ENCODE results near the gene RRP7A.
"Not testable (repeated sequence)": the region's sequence is repeated elsewhere in the genome, so short reads cannot be mapped to it uniquely, and the experiment has no call there.

The RRP7A gene

DNA sequence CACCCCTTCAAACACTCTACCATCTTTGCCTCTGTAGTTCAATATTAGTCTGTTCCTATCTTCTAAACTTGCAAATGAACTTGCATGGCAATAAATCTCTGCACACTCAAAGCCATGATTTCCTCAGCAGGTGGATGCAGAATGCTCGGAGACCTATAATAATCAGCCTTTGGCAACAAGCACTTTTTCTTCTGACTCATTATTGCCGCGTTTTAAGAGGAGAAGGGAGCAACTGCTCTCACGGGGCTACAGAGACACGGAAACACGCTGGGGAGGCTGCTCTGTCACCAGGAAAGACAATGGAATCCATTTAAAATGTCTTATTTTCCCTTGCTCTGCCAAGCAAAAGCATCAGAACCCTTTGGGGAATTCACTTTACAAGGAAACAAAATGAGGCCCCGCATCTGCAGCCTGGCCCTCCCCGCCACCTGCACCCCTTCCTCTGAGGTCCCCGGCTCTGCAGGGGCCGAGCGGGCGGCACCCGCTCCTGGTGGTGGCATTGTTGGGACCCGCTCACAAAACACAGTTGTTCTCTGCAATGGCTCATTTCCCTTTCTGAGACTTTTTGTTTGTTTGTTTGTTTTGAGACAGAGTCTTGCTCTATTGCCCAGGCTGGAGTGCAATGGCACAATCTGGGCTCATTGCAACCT is 15.6 kb upstream of the RRP7A start:
- DNase-seq, result not testable (repeated sequence)

GRCh38 chr22:42533638-42533977 is 14.0 kb upstream of the RRP7A start:
- no peak for DNase-seq

GRCh38 chr22:42531401-42532084 is 11.9 kb upstream of the RRP7A start:
- DNase-seq, result not testable (repeated sequence)

DNA sequence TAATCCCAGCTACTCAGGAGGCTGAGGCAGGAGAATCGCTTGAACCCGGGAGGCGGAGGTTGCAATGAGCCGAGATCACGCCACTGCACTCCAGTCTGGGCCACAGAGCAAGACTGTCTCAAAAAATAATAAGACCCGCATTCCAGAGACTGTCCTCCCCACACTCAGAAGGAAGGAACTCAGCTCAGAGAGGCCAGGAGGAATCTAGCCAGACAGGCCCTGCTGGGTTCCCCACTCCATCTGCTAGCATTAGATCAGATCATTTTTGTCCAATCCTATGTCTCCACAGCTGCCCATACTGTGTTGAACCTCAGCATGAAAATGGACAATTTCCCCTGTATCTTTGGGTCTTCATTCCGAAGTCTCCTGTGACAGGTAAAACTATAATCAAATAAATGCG is 9.8 kb upstream of the RRP7A start:
- not testable (repeated sequence) for DNase-seq

DNA sequence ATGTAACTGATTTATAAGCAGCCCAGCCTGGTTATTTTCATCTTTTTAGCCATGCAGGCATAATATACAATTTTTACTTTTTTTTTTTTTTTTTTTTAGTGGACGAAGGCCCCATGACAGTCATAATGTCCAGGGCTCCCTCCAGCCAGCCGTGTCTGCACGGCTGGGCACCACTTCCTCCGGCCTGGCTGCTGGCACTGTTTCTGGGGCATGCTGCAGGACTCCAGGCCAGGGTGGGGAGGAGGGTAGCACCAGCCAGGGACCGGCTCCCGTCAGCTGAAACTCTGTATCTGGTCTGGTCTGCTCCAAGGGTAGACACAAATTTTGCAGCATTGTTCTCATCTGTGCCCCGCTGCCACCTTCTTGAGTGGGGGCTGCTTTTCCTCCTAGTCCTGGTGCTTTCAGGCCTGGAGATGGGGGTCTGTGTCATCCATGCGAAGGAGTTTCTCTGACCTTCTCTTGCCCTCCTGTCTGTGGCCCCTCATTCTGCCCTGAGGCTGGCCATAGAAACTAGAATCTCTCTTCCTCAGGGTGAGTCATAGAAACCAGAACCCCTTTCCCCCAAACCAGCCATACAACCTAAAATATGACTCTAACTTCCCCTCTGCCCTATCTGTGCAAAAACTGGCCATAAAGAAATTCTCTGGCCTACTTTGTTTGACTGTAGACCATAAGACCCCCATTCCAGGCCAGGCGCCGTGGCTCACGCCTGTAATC is 9.2 kb upstream of the RRP7A start:
- DNase-seq, result no peak

DNA sequence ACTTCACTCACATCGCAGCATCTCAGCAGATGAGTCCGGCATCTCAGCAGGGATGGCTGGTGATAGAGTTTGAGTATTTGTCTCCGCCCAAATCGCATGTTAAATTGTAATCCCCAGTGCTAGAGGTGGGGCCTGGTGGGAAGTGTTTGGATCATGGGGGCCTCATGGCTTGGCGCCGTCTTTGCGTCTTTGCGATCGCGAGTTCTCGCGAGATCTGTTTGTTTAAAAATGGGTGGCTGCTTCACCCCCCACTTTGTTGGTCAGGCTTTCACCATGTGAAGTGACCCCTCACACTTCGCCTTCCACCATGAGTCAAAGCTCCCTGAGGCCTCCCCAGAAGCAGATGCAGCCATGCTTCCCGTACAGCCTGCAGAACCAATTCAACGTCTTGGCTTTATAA is 3.0 kb upstream of the RRP7A start:
- no peak for DNase-seq

DNA sequence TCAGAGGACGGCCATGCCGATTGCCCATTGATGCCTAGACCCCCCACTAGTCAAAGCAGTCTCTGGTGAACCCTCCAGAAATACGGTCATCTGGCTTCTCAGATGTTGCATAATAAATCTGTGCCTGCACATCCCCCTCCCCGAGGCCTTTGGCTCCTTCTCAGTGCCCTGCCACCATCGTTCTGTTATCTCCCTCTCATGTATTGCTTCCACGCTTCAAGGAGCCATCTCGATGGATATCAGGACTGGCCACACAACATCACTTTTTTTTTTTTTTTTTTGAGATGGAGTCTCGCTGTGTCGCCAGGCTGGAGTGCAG is 1.6 kb upstream of the RRP7A start:
- no peak for DNase-seq

DNA sequence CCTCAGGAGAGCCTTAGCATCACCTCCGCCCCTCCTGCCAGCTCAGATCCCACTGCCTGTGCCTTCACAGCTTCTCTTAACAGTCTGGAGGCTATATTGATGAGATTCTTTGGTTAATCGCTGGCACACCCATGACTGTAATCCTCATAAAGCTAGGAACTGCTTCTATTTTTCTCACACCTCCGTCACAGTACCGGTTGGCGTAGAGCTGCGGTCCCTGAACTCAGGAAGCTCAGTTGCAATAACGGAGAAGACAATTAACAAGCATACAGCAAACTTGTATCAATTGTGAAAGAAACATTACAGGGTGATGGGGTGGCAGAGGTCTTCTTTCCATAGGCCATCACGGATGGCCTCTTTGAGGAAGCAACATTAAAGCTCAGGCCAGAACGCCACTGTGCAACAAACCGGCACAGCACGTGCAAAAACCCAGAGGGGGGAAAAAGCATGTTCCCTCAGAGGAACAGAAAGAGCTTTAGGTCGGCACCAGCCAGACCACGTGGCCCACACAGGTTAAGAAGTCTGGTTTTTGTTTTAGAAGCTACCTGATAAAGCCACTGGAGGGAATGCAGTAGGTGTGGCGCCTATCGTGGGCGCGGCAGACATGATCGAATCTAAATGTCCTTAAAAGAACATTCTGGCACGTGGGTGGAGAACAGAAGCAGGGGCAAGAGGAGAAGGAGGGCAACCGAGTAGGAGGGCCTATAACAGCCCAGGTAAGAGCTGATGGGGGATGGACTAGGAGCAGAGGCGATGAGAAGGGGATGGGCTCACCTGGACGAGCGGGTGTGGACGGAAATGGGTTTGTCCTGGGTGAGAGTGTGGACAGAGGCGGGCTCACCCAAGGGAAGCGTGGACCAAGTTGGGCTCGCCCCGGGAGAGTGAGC is 715 bp downstream of the RRP7A start:
- DNase-seq, result not testable (repeated sequence)

DNA sequence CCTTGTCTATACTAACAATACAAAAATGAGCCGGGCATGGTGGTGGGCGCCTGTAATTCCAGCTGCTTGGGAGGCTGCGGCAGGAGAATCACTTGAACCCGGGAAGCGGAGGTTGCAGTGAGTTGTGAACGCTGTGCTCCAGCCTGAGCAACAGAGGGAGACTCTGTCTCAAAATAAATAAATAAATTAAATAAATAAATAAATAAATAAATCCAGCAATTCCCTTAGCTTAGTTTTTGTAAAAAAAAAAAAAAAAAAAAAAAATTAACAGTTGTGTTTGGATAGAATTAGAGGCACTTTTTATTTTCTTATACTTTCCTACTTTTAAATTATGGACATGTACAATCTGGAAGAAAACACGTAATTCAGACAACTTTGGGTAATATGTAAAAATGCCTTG is 2.5 kb downstream of the RRP7A start:
- DNase-seq, result not testable (repeated sequence)

DNA sequence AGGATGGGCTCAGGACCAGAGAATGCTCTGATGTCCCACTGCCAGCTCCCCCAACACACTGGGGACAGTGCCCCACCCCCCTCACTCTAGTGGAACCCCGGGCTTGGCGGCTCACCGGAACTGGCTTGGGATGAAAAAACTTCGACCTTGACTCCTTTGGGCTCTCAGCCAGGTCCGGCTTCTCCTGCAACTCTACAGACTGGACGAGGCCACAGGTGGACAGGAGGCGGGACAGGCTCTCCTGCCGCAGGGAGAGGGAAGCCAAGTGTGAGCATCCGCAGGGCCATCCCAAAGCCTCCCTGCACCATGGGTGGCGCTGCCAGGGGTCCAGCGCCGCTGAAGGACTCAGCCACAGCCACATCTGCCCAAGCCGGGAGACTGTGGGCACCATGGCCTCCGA is 3.7 kb downstream of the RRP7A start:
- DNase-seq, result no peak

GRCh38 chr22:42515304-42515703 is 4.3 kb downstream of the RRP7A start:
- not testable (repeated sequence) for DNase-seq

GRCh38 chr22:42514331-42514730 is 5.3 kb downstream of the RRP7A start:
- DNase-seq, result not testable (repeated sequence)

DNA sequence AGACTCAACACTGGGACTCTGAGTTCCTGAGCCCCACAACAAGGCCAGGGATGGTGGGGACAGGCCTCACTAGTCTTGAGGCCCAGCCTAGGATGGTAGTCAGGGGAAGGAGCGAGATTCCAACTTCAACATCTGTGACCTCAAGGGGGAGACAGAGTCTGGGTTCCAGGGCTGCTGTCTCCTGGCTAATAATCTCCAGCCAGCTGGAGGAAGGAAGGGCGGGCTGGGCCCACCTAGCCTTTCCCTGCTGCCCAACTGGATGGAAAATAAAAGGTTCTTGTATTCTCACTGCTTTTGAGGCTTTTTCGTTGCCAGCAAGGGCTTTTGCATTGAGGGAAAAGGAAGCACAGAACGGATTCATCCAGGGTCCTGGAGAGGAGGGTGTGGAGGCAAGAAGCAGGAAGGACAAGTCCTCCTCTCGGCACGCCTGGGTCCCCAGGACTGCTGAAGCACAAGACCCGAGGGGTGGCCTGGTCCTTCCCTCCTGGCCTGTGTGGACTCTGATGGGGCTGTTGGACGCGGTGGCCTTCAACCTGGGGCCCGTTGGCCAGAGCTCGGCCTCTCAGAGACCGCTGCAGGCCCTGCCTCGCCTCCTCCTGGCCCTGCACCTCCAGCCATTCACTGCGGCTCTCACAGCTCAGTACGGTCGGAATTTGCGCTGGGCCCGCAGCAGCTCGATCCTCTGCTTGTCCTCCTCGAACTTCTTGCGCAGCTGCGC is 7.2 kb downstream of the RRP7A start:
- DNase-seq, result not testable (repeated sequence)

DNA sequence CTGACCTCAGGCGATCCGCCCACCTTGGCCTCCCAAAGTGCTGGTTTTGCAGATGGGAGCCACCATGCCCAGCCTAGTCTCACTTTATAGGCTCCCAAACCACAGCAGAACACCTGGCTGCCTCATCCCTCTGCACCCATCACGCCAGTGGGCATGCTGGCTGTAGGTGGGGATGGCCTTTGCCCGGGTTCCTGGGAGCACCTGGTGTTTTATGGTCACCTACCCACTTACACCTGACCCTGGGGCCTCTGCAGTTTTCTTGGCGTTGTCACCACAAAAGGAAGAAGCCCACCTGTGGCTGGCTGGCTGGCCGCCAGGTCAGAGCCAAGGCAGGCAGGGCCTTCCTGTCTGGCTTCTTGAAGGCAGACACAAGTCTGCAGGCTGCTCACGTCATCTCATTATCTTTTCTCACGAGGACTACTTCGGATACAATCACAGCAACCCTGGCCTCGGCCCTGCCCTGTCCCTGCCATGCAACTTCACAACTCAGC is 8.2 kb downstream of the RRP7A start:
- no peak for DNase-seq

DNA sequence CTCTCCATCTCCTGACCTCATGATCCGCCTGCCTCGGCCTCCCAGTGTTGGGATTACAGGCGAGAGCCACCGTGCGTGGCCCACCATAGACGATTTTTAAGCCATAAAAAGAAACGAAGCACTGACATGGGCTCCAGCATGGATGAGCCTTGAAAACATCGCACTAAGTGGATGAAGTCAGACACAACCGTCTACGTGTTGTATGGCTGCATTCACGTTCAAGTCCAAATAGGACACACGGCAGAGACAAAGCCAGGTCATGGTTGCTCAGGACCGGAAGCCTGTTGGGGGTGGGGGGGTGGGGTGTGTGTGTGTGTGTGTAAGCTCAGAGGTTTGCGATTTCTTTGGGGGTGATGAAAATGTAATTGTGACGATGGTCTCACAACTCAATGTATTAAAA is 10.0 kb downstream of the RRP7A start:
- DNase-seq, result no peak

DNA sequence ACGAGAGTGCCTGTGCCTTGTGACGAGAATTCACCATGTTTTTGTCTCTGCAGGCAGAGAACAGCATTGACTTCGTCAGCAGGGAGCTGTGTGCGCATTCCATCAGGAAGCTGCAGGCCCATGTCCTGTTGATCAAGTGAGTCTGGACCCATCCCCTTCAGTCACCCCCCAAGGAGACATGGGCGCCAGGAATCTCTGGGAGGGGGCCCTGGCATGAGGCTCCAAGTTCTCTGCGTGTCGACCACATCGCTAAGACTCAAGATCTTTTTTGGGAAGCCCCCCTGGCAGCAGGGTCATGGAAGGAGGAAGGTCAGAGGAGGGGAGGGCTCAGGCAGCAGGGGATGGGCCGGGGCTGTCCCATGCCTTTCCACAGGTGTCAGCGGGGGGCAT is 10.6 kb downstream of the RRP7A start:
- not testable (repeated sequence) for DNase-seq

DNA sequence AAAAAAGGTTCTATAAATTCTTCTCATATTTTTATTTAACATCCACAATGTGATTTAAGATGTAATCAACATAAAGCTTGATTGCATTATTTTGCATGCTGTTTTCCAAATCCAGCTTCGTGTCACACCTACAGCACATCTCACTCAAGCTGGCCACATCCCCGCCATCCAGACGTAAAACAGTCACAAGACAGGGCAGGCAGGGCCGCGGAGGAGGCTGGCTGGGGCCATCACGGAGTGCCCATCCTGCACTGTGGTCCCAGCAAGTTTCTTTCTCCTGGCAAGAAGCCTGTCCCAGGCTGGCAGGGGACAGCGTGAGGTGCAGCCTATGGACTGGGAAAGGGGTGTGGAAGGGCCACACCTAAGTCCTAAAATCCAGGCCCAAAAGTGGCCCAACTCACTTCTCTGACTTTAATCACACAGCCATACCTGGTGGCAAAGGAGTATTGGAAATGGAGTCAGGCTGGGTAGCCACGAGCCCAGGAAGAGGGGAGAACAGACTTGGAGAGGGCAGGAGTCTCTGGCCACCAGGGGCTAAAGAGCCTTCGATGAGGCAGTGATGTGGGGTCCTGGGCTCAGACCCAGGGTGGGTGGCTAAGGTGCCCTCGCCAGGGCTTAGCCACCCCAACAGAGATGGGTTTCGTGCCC is 11.1 kb downstream of the RRP7A start:
- DNase-seq, result not testable (repeated sequence)

DNA sequence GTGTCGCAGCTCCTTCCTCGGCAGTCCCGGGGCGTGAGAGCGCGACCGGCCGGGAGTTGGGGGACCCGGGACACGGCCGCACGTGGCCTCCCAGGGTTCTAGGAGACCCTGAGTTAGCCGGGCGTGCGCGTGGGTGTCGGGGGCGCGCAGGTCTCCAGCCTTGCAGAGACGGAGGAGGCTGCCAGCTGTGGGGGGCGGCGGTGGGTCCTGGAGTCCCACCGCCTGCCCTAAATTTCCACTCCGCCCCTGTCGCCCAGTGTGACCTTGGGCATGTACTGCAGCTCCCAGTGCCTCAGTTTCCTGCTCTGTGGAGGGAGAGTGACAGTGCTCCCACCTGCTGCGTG is 18.8 kb downstream of the RRP7A start:
- DNase-seq, result no peak

DNA sequence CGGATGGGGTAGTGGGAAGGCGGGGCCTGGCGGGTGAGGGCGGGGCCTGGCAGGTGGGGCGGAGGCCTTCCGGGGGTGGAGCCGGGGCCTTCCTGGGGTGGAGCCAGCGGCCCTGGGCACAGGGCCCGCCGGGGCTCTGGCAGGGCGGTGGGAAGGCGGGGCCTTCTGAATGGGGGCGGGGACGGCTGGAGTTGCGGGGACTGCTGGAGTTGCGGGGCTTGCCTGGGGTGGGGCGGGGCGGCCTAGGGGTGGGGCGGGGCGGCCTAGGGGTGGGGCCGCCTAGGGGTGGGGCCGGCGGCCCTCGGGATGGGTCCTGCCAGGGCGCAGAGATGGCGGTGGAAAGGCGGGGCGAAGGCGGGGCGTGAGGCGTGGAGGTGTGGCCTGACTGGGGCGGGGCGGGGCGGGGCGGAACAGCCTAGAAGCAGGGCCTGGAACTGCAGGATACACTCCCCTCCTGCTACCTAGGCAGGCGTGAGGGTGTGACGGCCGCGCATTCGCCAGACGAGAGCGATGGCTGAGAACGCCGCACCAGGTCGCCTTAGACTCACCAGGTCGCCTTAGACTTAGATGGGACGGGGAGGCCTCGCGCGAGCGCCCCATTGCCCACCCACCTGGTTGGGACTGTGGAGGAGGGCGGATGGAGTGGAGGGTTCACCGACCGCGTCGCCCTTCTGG is 19.3 kb downstream of the RRP7A start:
- no peak for DNase-seq

GRCh38 chr22:42499773-42500160 is 19.8 kb downstream of the RRP7A start:
- not testable (repeated sequence) for DNase-seq

- not testable (repeated sequence) for DNase-seq
Measured at GRCh38 chr22:42495533-42496141, 24.0 kb downstream of the RRP7A start.

Data from NCI-H446 (cell line).